Esophagus squamous epithelium (tissue), 4 donors: Measurements from ENCODE around the gene EPN2.

Source experiments
- POLR2A ChIP-seq, 4 donors: fragments of 450-650 bp; IDR thresholded peaks; one replicate each; pipeline ENCODE4 v1.6.1; 2017; ENCODE audit warnings: antibody characterized with exemption in 4 of 4, mild to moderate bottlenecking in 4 of 4, moderate library complexity in 3 of 4
- TF ChIP-seq, protein P1 (sequence below), 6 experiments: fragments of 450-650 bp in 4 of 6; fragments of 200-600 bp in 2 of 6; sonication (generic) in 2 of 6; IDR thresholded peaks; one replicate each; pipeline ENCODE4 v1.5.1; 2016 to 2019; ENCODE audit warnings: antibody characterized with exemption in 6 of 6, mild to moderate bottlenecking in 4 of 6, moderate library complexity in 4 of 6

DNA sequence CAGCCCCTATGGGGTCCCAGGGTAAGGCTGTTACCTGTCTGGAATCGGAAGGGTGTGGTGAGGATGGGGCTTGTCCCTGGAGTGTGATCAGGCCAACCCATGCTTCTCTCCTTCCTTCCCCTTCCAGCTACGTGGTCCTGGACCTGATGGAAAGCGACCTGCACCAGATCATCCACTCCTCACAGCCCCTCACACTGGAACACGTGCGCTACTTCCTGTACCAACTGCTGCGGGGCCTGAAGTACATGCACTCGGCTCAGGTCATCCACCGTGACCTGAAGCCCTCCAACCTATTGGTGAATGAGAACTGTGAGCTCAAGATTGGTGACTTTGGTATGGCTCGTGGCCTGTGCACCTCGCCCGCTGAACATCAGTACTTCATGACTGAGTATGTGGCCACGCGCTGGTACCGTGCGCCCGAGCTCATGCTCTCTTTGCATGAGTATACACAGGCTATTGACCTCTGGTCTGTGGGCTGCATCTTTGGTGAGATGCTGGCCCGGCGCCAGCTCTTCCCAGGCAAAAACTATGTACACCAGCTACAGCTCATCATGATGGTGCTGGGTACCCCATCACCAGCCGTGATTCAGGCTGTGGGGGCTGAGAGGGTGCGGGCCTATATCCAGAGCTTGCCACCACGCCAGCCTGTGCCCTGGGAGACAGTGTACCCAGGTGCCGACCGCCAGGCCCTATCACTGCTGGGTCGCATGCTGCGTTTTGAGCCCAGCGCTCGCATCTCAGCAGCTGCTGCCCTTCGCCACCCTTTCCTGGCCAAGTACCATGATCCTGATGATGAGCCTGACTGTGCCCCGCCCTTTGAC, 143.5 kb downstream of the EPN2 start:
- TF ChIP-seq, protein P1, sequence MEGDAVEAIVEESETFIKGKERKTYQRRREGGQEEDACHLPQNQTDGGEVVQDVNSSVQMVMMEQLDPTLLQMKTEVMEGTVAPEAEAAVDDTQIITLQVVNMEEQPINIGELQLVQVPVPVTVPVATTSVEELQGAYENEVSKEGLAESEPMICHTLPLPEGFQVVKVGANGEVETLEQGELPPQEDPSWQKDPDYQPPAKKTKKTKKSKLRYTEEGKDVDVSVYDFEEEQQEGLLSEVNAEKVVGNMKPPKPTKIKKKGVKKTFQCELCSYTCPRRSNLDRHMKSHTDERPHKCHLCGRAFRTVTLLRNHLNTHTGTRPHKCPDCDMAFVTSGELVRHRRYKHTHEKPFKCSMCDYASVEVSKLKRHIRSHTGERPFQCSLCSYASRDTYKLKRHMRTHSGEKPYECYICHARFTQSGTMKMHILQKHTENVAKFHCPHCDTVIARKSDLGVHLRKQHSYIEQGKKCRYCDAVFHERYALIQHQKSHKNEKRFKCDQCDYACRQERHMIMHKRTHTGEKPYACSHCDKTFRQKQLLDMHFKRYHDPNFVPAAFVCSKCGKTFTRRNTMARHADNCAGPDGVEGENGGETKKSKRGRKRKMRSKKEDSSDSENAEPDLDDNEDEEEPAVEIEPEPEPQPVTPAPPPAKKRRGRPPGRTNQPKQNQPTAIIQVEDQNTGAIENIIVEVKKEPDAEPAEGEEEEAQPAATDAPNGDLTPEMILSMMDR (IDR thresholded peaks at IDR 0.05), result no peak
- no peak for TF ChIP-seq POLR2A (IDR thresholded peaks at IDR 0.05)
